HEK293 (cell line): ENCODE data around the gene PLEKHA1.

Source experiments
- FEZF1 ChIP-seq: fragments of 450-650 bp; formaldehyde crosslinking; IDR thresholded peaks from 2 replicates; pipeline ENCODE4 v1.5.1; 2016; ENCODE audit warnings: missing biosample characterization, missing genetic modification characterization
- HOXA7 ChIP-seq: sonication (generic); formaldehyde crosslinking; IDR thresholded peaks from 2 replicates; pipeline ENCODE4 v1.8.1; 2022; ENCODE audit warnings: missing genetic modification reagents, borderline replicate concordance
- MZF1 ChIP-seq: fragments of 450-650 bp; formaldehyde crosslinking; IDR thresholded peaks from 2 replicates; pipeline ENCODE4 v1.5.1; 2017; ENCODE audit warnings: missing biosample characterization, missing genetic modification characterization, borderline replicate concordance
- ZBTB17 ChIP-seq: fragments of 450-650 bp; formaldehyde crosslinking; IDR thresholded peaks from 2 replicates; pipeline ENCODE4 v1.5.1; 2016; ENCODE audit warnings: missing biosample characterization, missing genetic modification characterization
- ZBTB48 ChIP-seq: fragments of 450-650 bp; formaldehyde crosslinking; IDR thresholded peaks from 2 replicates; pipeline ENCODE4 v1.5.1; 2016; ENCODE audit warnings: missing biosample characterization, missing genetic modification characterization
- ZBTB7A ChIP-seq: fragments of 450-650 bp; formaldehyde crosslinking; IDR thresholded peaks from 2 replicates; pipeline ENCODE4 v1.5.1; 2016; ENCODE audit warnings: low read depth, missing biosample characterization, missing genetic modification characterization
- ZNF121 ChIP-seq: fragments of 450-650 bp; formaldehyde crosslinking; IDR thresholded peaks from 2 replicates; pipeline ENCODE4 v1.5.1; 2016; ENCODE audit warnings: missing biosample characterization, missing genetic modification characterization
- ZNF133 ChIP-seq: fragments of 450-650 bp; formaldehyde crosslinking; IDR thresholded peaks from 2 replicates; pipeline ENCODE4 v1.5.1; 2016; ENCODE audit warnings: missing biosample characterization, missing genetic modification characterization
- ZNF248 ChIP-seq: fragments of 450-650 bp; formaldehyde crosslinking; IDR thresholded peaks from 2 replicates; pipeline ENCODE4 v1.5.1; 2017; ENCODE audit warnings: missing biosample characterization, missing genetic modification characterization
- ZNF341 ChIP-seq: fragments of 450-650 bp; formaldehyde crosslinking; IDR thresholded peaks from 2 replicates; pipeline ENCODE4; 2016; ENCODE audit warnings: low read depth, missing biosample characterization, missing genetic modification characterization
- ZNF366 ChIP-seq: fragments of 450-650 bp; formaldehyde crosslinking; conservative IDR thresholded peaks from 2 replicates; pipeline ENCODE4 v1.5.1; 2016; ENCODE audit warnings: missing biosample characterization, missing genetic modification characterization
- ZNF510 ChIP-seq: fragments of 450-650 bp; formaldehyde crosslinking; IDR thresholded peaks from 2 replicates; pipeline ENCODE4 v1.5.1; 2018; ENCODE audit warnings: mild to moderate bottlenecking, missing genetic modification characterization, missing biosample characterization; ENCODE audit not compliant: insufficient replicate concordance
- ZNF544 ChIP-seq: fragments of 450-650 bp; formaldehyde crosslinking; IDR thresholded peaks from 2 replicates; pipeline ENCODE4 v1.5.0; 2017; ENCODE audit warnings: missing biosample characterization, missing genetic modification characterization
- ZNF558 ChIP-seq: fragments of 450-650 bp; formaldehyde crosslinking; IDR thresholded peaks from 2 replicates; pipeline ENCODE4 v1.5.1; 2016; ENCODE audit warnings: missing biosample characterization, missing genetic modification characterization
- ZNF600 ChIP-seq: fragments of 450-650 bp; formaldehyde crosslinking; IDR thresholded peaks from 2 replicates; pipeline ENCODE4 v1.5.1; 2016; ENCODE audit warnings: missing biosample characterization, missing genetic modification characterization
- ZNF791 ChIP-seq: fragments of 450-650 bp; formaldehyde crosslinking; IDR thresholded peaks from 2 replicates; pipeline ENCODE4 v1.5.1; 2016; ENCODE audit warnings: missing biosample characterization, missing genetic modification characterization
- ZNF792 ChIP-seq: fragments of 450-650 bp; formaldehyde crosslinking; IDR thresholded peaks from 2 replicates; pipeline ENCODE4 v1.5.1; 2016; ENCODE audit warnings: missing biosample characterization, missing genetic modification characterization
- TF ChIP-seq, protein P1 (sequence below): fragments of 450-650 bp; formaldehyde crosslinking; conservative IDR thresholded peaks from 2 replicates; pipeline ENCODE4 v1.5.1; 2016; ENCODE audit warnings: low read depth, missing biosample characterization, missing genetic modification characterization
- TF ChIP-seq, protein P2 (sequence below): fragments of 450-650 bp; formaldehyde crosslinking; IDR thresholded peaks from 2 replicates; pipeline ENCODE4 v1.5.1; 2016; ENCODE audit warnings: missing biosample characterization, missing genetic modification characterization
- TF ChIP-seq, protein P3 (sequence below): fragments of 450-650 bp; formaldehyde crosslinking; IDR thresholded peaks from 2 replicates; pipeline ENCODE4 v1.5.1; 2016; ENCODE audit warnings: missing biosample characterization, missing genetic modification characterization
- TF ChIP-seq, protein P4 (sequence below): fragments of 450-650 bp; formaldehyde crosslinking; IDR thresholded peaks from 2 replicates; pipeline ENCODE4 v1.5.1; 2017; ENCODE audit warnings: missing biosample characterization, missing genetic modification characterization
- TF ChIP-seq, protein P5 (sequence below): fragments of 450-650 bp; formaldehyde crosslinking; IDR thresholded peaks from 2 replicates; pipeline ENCODE4 v1.5.1; 2016; ENCODE audit warnings: missing biosample characterization, missing genetic modification characterization, borderline replicate concordance
- TF ChIP-seq, protein P6 (sequence below): fragments of 450-650 bp; formaldehyde crosslinking; IDR thresholded peaks from 2 replicates; pipeline ENCODE4 v1.5.1; 2016; ENCODE audit warnings: missing biosample characterization, missing genetic modification characterization

PLEKHA1 gene

DNA sequence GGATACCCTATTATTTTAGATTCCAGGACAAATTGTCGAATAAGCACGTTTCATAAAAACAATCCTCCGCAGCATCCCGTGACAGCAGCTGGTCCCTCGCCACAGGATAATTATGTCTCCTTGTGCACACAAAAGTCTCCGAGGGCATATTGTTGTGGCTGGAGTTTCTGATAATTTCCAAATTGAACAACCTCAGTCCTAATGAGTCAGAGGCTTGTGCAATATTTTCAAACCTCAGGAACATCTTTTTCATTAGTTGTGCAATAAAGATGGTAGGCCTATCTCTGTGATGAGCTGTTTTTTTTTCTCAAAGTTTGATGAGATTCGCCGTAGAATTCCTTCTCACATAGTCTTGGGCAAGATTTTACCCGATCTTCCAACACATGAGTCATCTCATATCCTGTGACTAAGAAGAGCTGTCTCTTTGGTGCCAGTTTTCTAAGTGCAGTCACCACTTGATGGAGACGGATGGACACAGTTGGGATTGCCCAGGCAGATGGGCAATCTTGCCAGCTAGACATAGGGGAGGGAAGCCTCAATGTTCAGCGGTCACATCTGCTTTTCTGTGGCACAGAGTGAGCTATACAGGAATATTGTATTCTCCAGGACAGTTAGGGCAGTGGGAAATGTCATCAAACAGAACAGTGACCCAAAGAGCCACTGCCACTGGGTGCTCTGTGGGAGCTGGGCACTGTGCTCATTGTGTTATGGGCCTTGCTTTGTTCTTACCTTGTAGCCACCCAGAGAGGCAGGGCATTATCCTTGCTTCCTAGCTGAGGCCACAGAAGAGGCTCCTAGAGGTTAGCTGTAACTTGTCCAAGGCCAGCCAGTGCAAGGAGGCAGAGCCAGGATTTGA lies 94.6 kb downstream of the PLEKHA1 start (continued):
- TF ChIP-seq, protein P1, sequence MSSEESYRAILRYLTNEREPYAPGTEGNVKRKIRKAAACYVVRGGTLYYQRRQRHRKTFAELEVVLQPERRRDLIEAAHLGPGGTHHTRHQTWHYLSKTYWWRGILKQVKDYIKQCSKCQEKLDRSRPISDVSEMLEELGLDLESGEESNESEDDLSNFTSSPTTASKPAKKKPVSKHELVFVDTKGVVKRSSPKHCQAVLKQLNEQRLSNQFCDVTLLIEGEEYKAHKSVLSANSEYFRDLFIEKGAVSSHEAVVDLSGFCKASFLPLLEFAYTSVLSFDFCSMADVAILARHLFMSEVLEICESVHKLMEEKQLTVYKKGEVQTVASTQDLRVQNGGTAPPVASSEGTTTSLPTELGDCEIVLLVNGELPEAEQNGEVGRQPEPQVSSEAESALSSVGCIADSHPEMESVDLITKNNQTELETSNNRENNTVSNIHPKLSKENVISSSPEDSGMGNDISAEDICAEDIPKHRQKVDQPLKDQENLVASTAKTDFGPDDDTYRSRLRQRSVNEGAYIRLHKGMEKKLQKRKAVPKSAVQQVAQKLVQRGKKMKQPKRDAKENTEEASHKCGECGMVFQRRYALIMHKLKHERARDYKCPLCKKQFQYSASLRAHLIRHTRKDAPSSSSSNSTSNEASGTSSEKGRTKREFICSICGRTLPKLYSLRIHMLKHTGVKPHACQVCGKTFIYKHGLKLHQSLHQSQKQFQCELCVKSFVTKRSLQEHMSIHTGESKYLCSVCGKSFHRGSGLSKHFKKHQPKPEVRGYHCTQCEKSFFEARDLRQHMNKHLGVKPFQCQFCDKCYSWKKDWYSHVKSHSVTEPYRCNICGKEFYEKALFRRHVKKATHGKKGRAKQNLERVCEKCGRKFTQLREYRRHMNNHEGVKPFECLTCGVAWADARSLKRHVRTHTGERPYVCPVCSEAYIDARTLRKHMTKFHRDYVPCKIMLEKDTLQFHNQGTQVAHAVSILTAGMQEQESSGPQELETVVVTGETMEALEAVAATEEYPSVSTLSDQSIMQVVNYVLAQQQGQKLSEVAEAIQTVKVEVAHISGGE (tag by site-specific recombination), result no peak
- TF ChIP-seq ZNF544 (no peak), ZNF600 (tag by site-specific recombination) (peak; percentile 71; the same call in 1 of the 2 replicates), ZNF791 (tag by site-specific recombination) (0 out of 2 replicates have a peak, but pooled peaks have one; percentile 12), ZNF792 (tag by site-specific recombination) (no peak), ZNF341 (no peak), ZNF558 (tag by site-specific recombination) (no peak), ZBTB48 (no peak), ZBTB17 (tag by site-specific recombination) (no peak), HOXA7 (CRISPR knock-in tag) (no peak), ZNF366 (tag by site-specific recombination) (no peak), FEZF1 (tag by site-specific recombination) (no peak), MZF1 (no peak), ZNF133 (tag by site-specific recombination) (no peak), ZBTB7A (tag by site-specific recombination) (no peak), ZNF121 (no peak), ZNF510 (tag by site-specific recombination) (no peak), ZNF248 (no peak)
- TF ChIP-seq, protein P2, sequence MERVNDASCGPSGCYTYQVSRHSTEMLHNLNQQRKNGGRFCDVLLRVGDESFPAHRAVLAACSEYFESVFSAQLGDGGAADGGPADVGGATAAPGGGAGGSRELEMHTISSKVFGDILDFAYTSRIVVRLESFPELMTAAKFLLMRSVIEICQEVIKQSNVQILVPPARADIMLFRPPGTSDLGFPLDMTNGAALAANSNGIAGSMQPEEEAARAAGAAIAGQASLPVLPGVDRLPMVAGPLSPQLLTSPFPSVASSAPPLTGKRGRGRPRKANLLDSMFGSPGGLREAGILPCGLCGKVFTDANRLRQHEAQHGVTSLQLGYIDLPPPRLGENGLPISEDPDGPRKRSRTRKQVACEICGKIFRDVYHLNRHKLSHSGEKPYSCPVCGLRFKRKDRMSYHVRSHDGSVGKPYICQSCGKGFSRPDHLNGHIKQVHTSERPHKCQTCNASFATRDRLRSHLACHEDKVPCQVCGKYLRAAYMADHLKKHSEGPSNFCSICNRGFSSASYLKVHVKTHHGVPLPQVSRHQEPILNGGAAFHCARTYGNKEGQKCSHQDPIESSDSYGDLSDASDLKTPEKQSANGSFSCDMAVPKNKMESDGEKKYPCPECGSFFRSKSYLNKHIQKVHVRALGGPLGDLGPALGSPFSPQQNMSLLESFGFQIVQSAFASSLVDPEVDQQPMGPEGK, result no peak
- TF ChIP-seq, protein P3, sequence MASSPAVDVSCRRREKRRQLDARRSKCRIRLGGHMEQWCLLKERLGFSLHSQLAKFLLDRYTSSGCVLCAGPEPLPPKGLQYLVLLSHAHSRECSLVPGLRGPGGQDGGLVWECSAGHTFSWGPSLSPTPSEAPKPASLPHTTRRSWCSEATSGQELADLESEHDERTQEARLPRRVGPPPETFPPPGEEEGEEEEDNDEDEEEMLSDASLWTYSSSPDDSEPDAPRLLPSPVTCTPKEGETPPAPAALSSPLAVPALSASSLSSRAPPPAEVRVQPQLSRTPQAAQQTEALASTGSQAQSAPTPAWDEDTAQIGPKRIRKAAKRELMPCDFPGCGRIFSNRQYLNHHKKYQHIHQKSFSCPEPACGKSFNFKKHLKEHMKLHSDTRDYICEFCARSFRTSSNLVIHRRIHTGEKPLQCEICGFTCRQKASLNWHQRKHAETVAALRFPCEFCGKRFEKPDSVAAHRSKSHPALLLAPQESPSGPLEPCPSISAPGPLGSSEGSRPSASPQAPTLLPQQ, result no peak
- TF ChIP-seq, protein P4, sequence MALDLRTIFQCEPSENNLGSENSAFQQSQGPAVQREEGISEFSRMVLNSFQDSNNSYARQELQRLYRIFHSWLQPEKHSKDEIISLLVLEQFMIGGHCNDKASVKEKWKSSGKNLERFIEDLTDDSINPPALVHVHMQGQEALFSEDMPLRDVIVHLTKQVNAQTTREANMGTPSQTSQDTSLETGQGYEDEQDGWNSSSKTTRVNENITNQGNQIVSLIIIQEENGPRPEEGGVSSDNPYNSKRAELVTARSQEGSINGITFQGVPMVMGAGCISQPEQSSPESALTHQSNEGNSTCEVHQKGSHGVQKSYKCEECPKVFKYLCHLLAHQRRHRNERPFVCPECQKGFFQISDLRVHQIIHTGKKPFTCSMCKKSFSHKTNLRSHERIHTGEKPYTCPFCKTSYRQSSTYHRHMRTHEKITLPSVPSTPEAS (tag by site-specific recombination), result no peak
- TF ChIP-seq, protein P5, sequence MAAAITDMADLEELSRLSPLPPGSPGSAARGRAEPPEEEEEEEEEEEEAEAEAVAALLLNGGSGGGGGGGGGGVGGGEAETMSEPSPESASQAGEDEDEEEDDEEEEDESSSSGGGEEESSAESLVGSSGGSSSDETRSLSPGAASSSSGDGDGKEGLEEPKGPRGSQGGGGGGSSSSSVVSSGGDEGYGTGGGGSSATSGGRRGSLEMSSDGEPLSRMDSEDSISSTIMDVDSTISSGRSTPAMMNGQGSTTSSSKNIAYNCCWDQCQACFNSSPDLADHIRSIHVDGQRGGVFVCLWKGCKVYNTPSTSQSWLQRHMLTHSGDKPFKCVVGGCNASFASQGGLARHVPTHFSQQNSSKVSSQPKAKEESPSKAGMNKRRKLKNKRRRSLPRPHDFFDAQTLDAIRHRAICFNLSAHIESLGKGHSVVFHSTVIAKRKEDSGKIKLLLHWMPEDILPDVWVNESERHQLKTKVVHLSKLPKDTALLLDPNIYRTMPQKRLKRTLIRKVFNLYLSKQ (tag by site-specific recombination), result no peak
- TF ChIP-seq, protein P6, sequence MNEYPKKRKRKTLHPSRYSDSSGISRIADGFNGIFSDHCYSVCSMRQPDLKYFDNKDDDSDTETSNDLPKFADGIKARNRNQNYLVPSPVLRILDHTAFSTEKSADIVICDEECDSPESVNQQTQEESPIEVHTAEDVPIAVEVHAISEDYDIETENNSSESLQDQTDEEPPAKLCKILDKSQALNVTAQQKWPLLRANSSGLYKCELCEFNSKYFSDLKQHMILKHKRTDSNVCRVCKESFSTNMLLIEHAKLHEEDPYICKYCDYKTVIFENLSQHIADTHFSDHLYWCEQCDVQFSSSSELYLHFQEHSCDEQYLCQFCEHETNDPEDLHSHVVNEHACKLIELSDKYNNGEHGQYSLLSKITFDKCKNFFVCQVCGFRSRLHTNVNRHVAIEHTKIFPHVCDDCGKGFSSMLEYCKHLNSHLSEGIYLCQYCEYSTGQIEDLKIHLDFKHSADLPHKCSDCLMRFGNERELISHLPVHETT (tag by site-specific recombination), result 0 out of 2 replicates have a peak, but pooled peaks have one; percentile 31
